ENCODE measurements around the gene SULT1E1.

GRCh38 chr4:69843301-69843700 lies 16.6 kb downstream of the SULT1E1 start:
- TF ChIP-seq FOXA1 (IDR thresholded peaks at IDR 0.05) (no peak), TARDBP (IDR thresholded peaks at IDR 0.05) (no peak), SP1 (IDR thresholded peaks at IDR 0.05) (no peak), ARNT (IDR thresholded peaks at IDR 0.05) (no peak), SUZ12 (IDR thresholded peaks at IDR 0.05) (no peak), FOXM1 (IDR thresholded peaks at IDR 0.05; ENCODE audit: borderline replicate concordance) (no peak), FOXK2 (IDR thresholded peaks at IDR 0.05) (no peak), ZNF384 (IDR thresholded peaks at IDR 0.05) (no peak), PKNOX1 (IDR thresholded peaks at IDR 0.05) (no peak), BHLHE40 (IDR thresholded peaks at IDR 0.05; ENCODE audit: borderline replicate concordance) (no peak), ELF4 (IDR thresholded peaks at IDR 0.05) (no peak), LEF1 (IDR thresholded peaks at IDR 0.05; ENCODE audit: borderline replicate concordance) (no peak), NFRKB (IDR thresholded peaks at IDR 0.05) (no peak), HDGF (IDR thresholded peaks at IDR 0.05; ENCODE audit: borderline replicate concordance) (no peak)

Data from HEK293T (cell line).